GM10847 (cell line): ENCODE data around the gene TMEM80.
A peak's percentile ranks its signal among the peaks of the same experiment; 100 is the strongest.

Experiments used
- POLR2A ChIP-seq: IDR thresholded peaks from 2 replicates; pipeline ENCODE4 v1.6.1; 2011; ENCODE audit not compliant: insufficient read length; ENCODE audit errors: extremely low read depth

Gene TMEM80

GRCh38 chr11:746289-747157 lies 50.9 kb downstream of the TMEM80 start:
- no peak for TF ChIP-seq POLR2A

- TF ChIP-seq POLR2A = peak; percentile 63
Observed at GRCh38 chr11:747158-748006, 51.8 kb downstream of the TMEM80 start, which contains the start of gene TALDO1. TSS of gene TALDO1 (plus strand) at chr11:747464. CDS start at chr11:747482, 18 bp downstream.

- no peak for TF ChIP-seq POLR2A
Observed at GRCh38 chr11:748007-748359, 52.4 kb downstream of the TMEM80 start.

- TF ChIP-seq POLR2A = no peak
Observed at GRCh38 chr11:749731-750130, 54.1 kb downstream of the TMEM80 start.
